IPS DF 6.9 (cell line): ENCODE results near the gene ABR.
"Not testable (repeated sequence)": the region's sequence is repeated elsewhere in the genome, so short reads cannot be mapped to it uniquely, and the experiment has no call there.

Source experiments
- DNase-seq: peaks from one replicate; pipeline ENCODE4 v3.0.0-alpha.2; 2013; ENCODE audit warnings: low read depth, low spot score
- H3K27ac ChIP-seq: one replicate; pipeline ENCODE4 v1.5.1; 2013; ENCODE audit warnings: low read length, control low read depth
- H3K27me3 ChIP-seq: 2 replicates; pipeline ENCODE4 v1.6.1; 2013; ENCODE audit warnings: mild to moderate bottlenecking, low read length; ENCODE audit not compliant: control insufficient read depth, insufficient read depth
- H3K36me3 ChIP-seq: 2 replicates; pipeline ENCODE4 v1.6.1; 2013; ENCODE audit warnings: low read length; ENCODE audit not compliant: control insufficient read depth, insufficient read depth
- H3K4me1 ChIP-seq: 2 replicates; pipeline ENCODE4 v1.6.1; 2013; ENCODE audit warnings: low read length; ENCODE audit not compliant: control insufficient read depth, insufficient read depth
- H3K4me3 ChIP-seq: 2 replicates; pipeline ENCODE4 v1.5.1; 2013; ENCODE audit warnings: mild to moderate bottlenecking, low read length
- H3K9me3 ChIP-seq: 2 replicates; pipeline ENCODE4 v1.6.1; 2013; ENCODE audit warnings: low read length, inconsistent platforms; ENCODE audit not compliant: control insufficient read depth, insufficient read depth
- WGBS: extraction: QIAGEN DNeasy Blood & Tissue Kit; methylation state at CpG from one replicate; pipeline ENCODE4 v1.1.7; 2013; ENCODE audit warnings: mixed read lengths, missing lambda C conversion rate; ENCODE audit not compliant: insufficient read length, insufficient coverage; 5-methylcytosine and 5-hydroxymethylcytosine counted together

The ABR gene

GRCh38 chr17:1126801-1127550 lies 52.8 kb downstream of the ABR start:
- WGBS, result no CpG with 5 or more reads among the region's 24 CpGs
- H3K27ac ChIP-seq, result no peak overlapping the region

GRCh38 chr17:1126250-1126797 lies 53.5 kb downstream of the ABR start:
- no CpG with 5 or more reads among the region's 26 CpGs for WGBS
- peaks cover 4% of the 10 kb centered on the region; the same call in 1 of the 2 replicates for H3K4me1 ChIP-seq
- DNase-seq, result no peak

More at GRCh38 chr17:1126801-1127550, 52.8 kb downstream of the ABR start:
- no peak for DNase-seq
- Histone ChIP-seq H3K4me1 (peaks cover 4% of the 10 kb centered on the region; the same call in 1 of the 2 replicates), H3K27me3 (no peaks in the 10 kb centered on the region), H3K9me3 (no peaks in the 10 kb centered on the region), H3K4me3 (no peak overlapping the region), H3K36me3 (no peaks in the 10 kb centered on the region)

GRCh38 chr17:1125788-1126145 lies 54.0 kb downstream of the ABR start:
- WGBS, result no CpG with 5 or more reads among the region's 11 CpGs
- Histone ChIP-seq H3K4me1 (peaks cover 4% of the 10 kb centered on the region; the same call in 1 of the 2 replicates), H3K27ac (no peak overlapping the region), H3K36me3 (no peaks in the 10 kb centered on the region), H3K9me3 (no peaks in the 10 kb centered on the region), H3K27me3 (no peaks in the 10 kb centered on the region), H3K4me3 (no peak overlapping the region)
- DNase-seq, result no peak

More at GRCh38 chr17:1126250-1126797, 53.5 kb downstream of the ABR start:
- Histone ChIP-seq H3K27ac (no peak overlapping the region), H3K36me3 (no peaks in the 10 kb centered on the region), H3K27me3 (no peaks in the 10 kb centered on the region), H3K9me3 (no peaks in the 10 kb centered on the region), H3K4me3 (no peak overlapping the region)

- no peaks in the 10 kb centered on the region for H3K27me3 ChIP-seq
- no peaks in the 10 kb centered on the region for H3K36me3 ChIP-seq
- WGBS, result no CpG with 5 or more reads among the region's 53 CpGs
- no peak for DNase-seq
- H3K4me3 ChIP-seq, result no peak overlapping the region
- H3K4me1 ChIP-seq, result peaks cover 4% of the 10 kb centered on the region; the same call in 1 of the 2 replicates
- H3K27ac ChIP-seq, result no peak overlapping the region
- H3K9me3 ChIP-seq, result no peaks in the 10 kb centered on the region
These were observed 54.6 kb downstream of the ABR start for GRCh38 chr17:1124896-1125787.

- peaks cover 4% of the 10 kb centered on the region; the same call in 1 of the 2 replicates for H3K4me1 ChIP-seq
- H3K9me3 ChIP-seq, result no peaks in the 10 kb centered on the region
- no peak overlapping the region for H3K27ac ChIP-seq
- no peak overlapping the region; the same call in 1 of the 2 replicates for H3K4me3 ChIP-seq
- no peaks in the 10 kb centered on the region for H3K36me3 ChIP-seq
- DNase-seq, result no peak
- H3K27me3 ChIP-seq, result no peaks in the 10 kb centered on the region
- WGBS, result no CpG with 5 or more reads among the region's 27 CpGs
These were observed 55.7 kb downstream of the ABR start for GRCh38 chr17:1123921-1124715.

GRCh38 chr17:1123393-1123831 lies 56.4 kb downstream of the ABR start:
- Histone ChIP-seq H3K4me1 (peaks cover 4% of the 10 kb centered on the region; the same call in 1 of the 2 replicates), H3K36me3 (no peaks in the 10 kb centered on the region), H3K9me3 (no peaks in the 10 kb centered on the region), H3K4me3 (no peak overlapping the region; the same call in 1 of the 2 replicates), H3K27me3 (no peaks in the 10 kb centered on the region), H3K27ac (no peak overlapping the region)
- no peak for DNase-seq
- no CpG with 5 or more reads among the region's 24 CpGs for WGBS

- no CpG with 5 or more reads among the region's 21 CpGs for WGBS
- no peaks in the 10 kb centered on the region for H3K27me3 ChIP-seq
- DNase-seq, result no peak
- H3K9me3 ChIP-seq, result no peaks in the 10 kb centered on the region
- no peak overlapping the region for H3K4me3 ChIP-seq
- no peak overlapping the region for H3K27ac ChIP-seq
- H3K36me3 ChIP-seq, result no peaks in the 10 kb centered on the region
- H3K4me1 ChIP-seq, result peaks cover 4% of the 10 kb centered on the region; the same call in 1 of the 2 replicates
These were observed 57.0 kb downstream of the ABR start for GRCh38 chr17:1122533-1123392.

GRCh38 chr17:1121442-1121817 lies 58.4 kb downstream of the ABR start:
- not testable (repeated sequence) for H3K4me1 ChIP-seq

GRCh38 chr17:1120596-1121441 lies 59.0 kb downstream of the ABR start:
- Histone ChIP-seq H3K36me3 (no peaks in the 10 kb centered on the region), H3K9me3 (no peaks in the 10 kb centered on the region), H3K27me3 (no peaks in the 10 kb centered on the region), H3K4me1 (peaks cover 4% of the 10 kb centered on the region; the same call in 1 of the 2 replicates), H3K4me3 (no peak overlapping the region), H3K27ac (no peak overlapping the region)
- no peak for DNase-seq
- no CpG with 5 or more reads among the region's 12 CpGs for WGBS

More at GRCh38 chr17:1121442-1121817, 58.4 kb downstream of the ABR start:
- H3K9me3 ChIP-seq, H3K27me3 ChIP-seq, H3K36me3 ChIP-seq, H3K27ac ChIP-seq, H3K4me3 ChIP-seq, DNase-seq: not testable (repeated sequence)
- WGBS, result no CpG with 5 or more reads among the region's 1 CpG
